H1 (cell line): ENCODE results near the gene AKIRIN1. TPM values are rescaled to one million over a fixed set of nuclear protein-coding genes. Genes with fewer than 3 reads are reported as not detected.
"Not testable (repeated sequence)": the region's sequence is repeated elsewhere in the genome, so short reads cannot be mapped to it uniquely, and the experiment has no call there.

Experiments
- CTCF ChIA-PET: fragments of 300-600 bp; sonication (Branson Sonifier 250); formaldehyde crosslinking; loops from one replicate; lab custom pipeline; 2021; ENCODE audit not compliant: partially characterized antibody; lab: Charles Lee
- POLR2A ChIA-PET: fragments of 300-600 bp; sonication (Branson Sonifier 250); formaldehyde crosslinking; loops from one replicate; lab custom pipeline; 2021; ENCODE audit warnings: inconsistent platforms; ENCODE audit not compliant: partially characterized antibody; lab: Charles Lee
- DNase-seq, 2 experiments: peaks; one replicate each; pipeline versions ENCODE4 v3.0.0 to v3.0.0-alpha.2; 2010 to 2022; ENCODE audit warnings: low spot score in 2 of 2, low read depth in 1 of 2, mixed read lengths in 1 of 2
- FAIRE-seq: peaks from 2 replicates; lab custom pipeline; 2011; peaks lifted over from hg19 to GRCh38; lab: Jason Lieb, UNC
- H2AFZ ChIP-seq: 2 replicates; pipeline ENCODE4 v1.8.1; 2012; ENCODE audit warnings: low read length, inconsistent platforms
- H2AK5ac ChIP-seq: 2 replicates; pipeline ENCODE4 v1.6.1; 2013; ENCODE audit warnings: low read depth, low read length
- H2BK120ac ChIP-seq: replicated peaks from 2 replicates; pipeline ENCODE3; 2013; ENCODE audit warnings: low read depth, low read length, inconsistent platforms
- H2BK12ac ChIP-seq: 2 replicates; pipeline ENCODE4 v1.6.1; 2013; ENCODE audit warnings: low read depth, low read length
- H2BK15ac ChIP-seq: 2 replicates; pipeline ENCODE4 v1.6.1; 2013; ENCODE audit warnings: low read length
- H2BK20ac ChIP-seq: 2 replicates; pipeline ENCODE4 v1.6.1; 2013; ENCODE audit warnings: low read length
- H2BK5ac ChIP-seq: 2 replicates; pipeline ENCODE4 v1.6.1; 2013; ENCODE audit warnings: low read depth, low read length
- H3K14ac ChIP-seq: 2 replicates; pipeline ENCODE4 v1.6.1; 2013; ENCODE audit warnings: inconsistent platforms; ENCODE audit not compliant: insufficient read length
- H3K18ac ChIP-seq: 2 replicates; pipeline ENCODE4 v1.6.1; 2013; ENCODE audit warnings: low read length; ENCODE audit errors: extremely low read depth
- H3K23ac ChIP-seq: 2 replicates; pipeline ENCODE4 v1.6.1; 2013; ENCODE audit warnings: inconsistent platforms; ENCODE audit not compliant: insufficient read length
- H3K23me2 ChIP-seq: 2 replicates; pipeline ENCODE4 v1.6.1; 2013; ENCODE audit warnings: low read depth, low read length
- H3K27ac ChIP-seq: 2 replicates; pipeline ENCODE4 v1.6.1; 2011; ENCODE audit warnings: low read depth, low read length, inconsistent platforms
- H3K27me3 ChIP-seq, 4 experiments: replicated peaks in 1 of 4; 1 replicate in 1 of 4; 2 replicates in 3 of 4; pipeline versions ENCODE4 v1.6.1 to v1.8.1; 2011 to 2013; ENCODE audit warnings: low read length in 3 of 4, mild to moderate bottlenecking in 3 of 4, inconsistent platforms in 2 of 4, mixed read lengths in 2 of 4, moderate library complexity in 1 of 4; ENCODE audit not compliant: control insufficient read depth in 3 of 4, insufficient read depth in 3 of 4; ENCODE audit errors: extremely low read depth in 1 of 4
- H3K36me3 ChIP-seq, 4 experiments: 2 replicates each; pipeline versions ENCODE4 v1.6.1 to v1.8.1; 2011 to 2013; ENCODE audit warnings: mild to moderate bottlenecking in 4 of 4, low read length in 3 of 4, moderate library complexity in 2 of 4, control low read depth in 1 of 4, inconsistent platforms in 1 of 4; ENCODE audit not compliant: insufficient read depth in 4 of 4, control insufficient read depth in 2 of 4
- H3K4ac ChIP-seq: replicated peaks from 2 replicates; pipeline ENCODE3; 2013; ENCODE audit warnings: low read length, low read depth, mixed read lengths, inconsistent platforms; ENCODE audit not compliant: insufficient read length
- H3K4me1 ChIP-seq, 4 experiments: replicated peaks in 1 of 4; 1 replicate in 1 of 4; 2 replicates in 3 of 4; pipeline versions ENCODE4 v1.6.1 to v1.8.1; 2011 to 2013; ENCODE audit warnings: low read length in 3 of 4, inconsistent platforms in 2 of 4, mixed read lengths in 1 of 4; ENCODE audit not compliant: insufficient read depth in 4 of 4, control insufficient read depth in 3 of 4
- H3K4me2 ChIP-seq, 2 experiments: 2 replicates each; pipeline versions ENCODE4 v1.6.1 to v1.8.1; 2011 to 2013; ENCODE audit warnings: low read depth in 2 of 2, low read length in 2 of 2, control low read depth in 1 of 2, inconsistent platforms in 1 of 2, mild to moderate bottlenecking in 1 of 2; ENCODE audit not compliant: insufficient read depth in 1 of 2
- H3K4me3 ChIP-seq, 4 experiments: fragments of 200-600, 300-600 bp in 1 of 4; sonication (generic), shearing (Covaris generic), sonication (Bioruptor Twin) in 1 of 4; 2 replicates each; pipeline versions ENCODE4 v1.5.1 to v1.8.1; 2011 to 2016; ENCODE audit warnings: low read length in 4 of 4, low read depth in 3 of 4, control low read depth in 2 of 4, inconsistent platforms in 2 of 4, mild to moderate bottlenecking in 2 of 4, mixed read lengths in 1 of 4, moderate library complexity in 1 of 4; ENCODE audit not compliant: insufficient read depth in 2 of 4; ENCODE audit errors: extremely low read depth in 1 of 4
- H3K56ac ChIP-seq: replicated peaks from 2 replicates; pipeline ENCODE3; 2013; ENCODE audit warnings: low read depth, mild to moderate bottlenecking, mixed read lengths, low read length, inconsistent platforms; ENCODE audit not compliant: insufficient read length
- H3K79me1 ChIP-seq: 2 replicates; pipeline ENCODE4 v1.6.1; 2013; ENCODE audit warnings: low read depth, low read length, control low read depth
- H3K79me2 ChIP-seq, 2 experiments: 2 replicates each; pipeline versions ENCODE4 v1.6.1 to v1.8.1; 2012 to 2013; ENCODE audit warnings: low read length in 2 of 2, mild to moderate bottlenecking in 2 of 2, inconsistent platforms in 1 of 2; ENCODE audit not compliant: insufficient read depth in 2 of 2, control insufficient read depth in 1 of 2
- H3K9ac ChIP-seq, 4 experiments: replicated peaks in 1 of 4; 1 replicate in 1 of 4; 2 replicates in 3 of 4; pipeline versions ENCODE4 v1.6.1 to v1.8.1; 2011 to 2013; ENCODE audit warnings: low read depth in 3 of 4, low read length in 3 of 4, control low read depth in 2 of 4, mild to moderate bottlenecking in 2 of 4, moderate library complexity in 2 of 4, inconsistent platforms in 1 of 4; ENCODE audit errors: extremely low read depth in 1 of 4
- H3K9me3 ChIP-seq, 2 experiments: 2 replicates each; pipeline versions ENCODE4 v1.6.1 to v1.8.1; 2012 to 2013; ENCODE audit warnings: mild to moderate bottlenecking in 2 of 2, moderate library complexity in 2 of 2, control low read depth in 1 of 2, inconsistent platforms in 1 of 2, low read depth in 1 of 2, low read length in 1 of 2, mixed read lengths in 1 of 2; ENCODE audit not compliant: insufficient read depth in 2 of 2
- H4K20me1 ChIP-seq, 2 experiments: replicated peaks in 1 of 2; 2 replicates each; pipeline versions ENCODE3 to v1.8.1; 2011 to 2013; ENCODE audit warnings: inconsistent platforms in 2 of 2, low read length in 2 of 2, mild to moderate bottlenecking in 1 of 2; ENCODE audit not compliant: insufficient read depth in 2 of 2, control insufficient read depth in 1 of 2
- H4K5ac ChIP-seq: 2 replicates; pipeline ENCODE4 v1.6.1; 2013; ENCODE audit warnings: low read length, low read depth, mixed read lengths, inconsistent platforms; ENCODE audit not compliant: insufficient read length
- H4K8ac ChIP-seq: 2 replicates; pipeline ENCODE4 v1.8.0; 2013; ENCODE audit warnings: mild to moderate bottlenecking, moderate library complexity, low read length, inconsistent platforms; ENCODE audit not compliant: insufficient read depth; ENCODE audit errors: extremely low read depth
- H4K91ac ChIP-seq: replicated peaks from 2 replicates; pipeline ENCODE3; 2013; ENCODE audit warnings: low read length, mixed read lengths, inconsistent platforms; ENCODE audit not compliant: insufficient read length
- RAD21 ChIP-seq, 2 experiments: IDR thresholded peaks in 1 of 2; conservative IDR thresholded peaks in 1 of 2; 2 replicates each; pipeline ENCODE4 v1.6.1; 2011; ENCODE audit warnings: low read depth in 2 of 2, low read length in 2 of 2, improper control_type of control experiment in 1 of 2, inconsistent platforms in 1 of 2, mild to moderate bottlenecking in 1 of 2, moderate library complexity in 1 of 2
- WGBS, 2 experiments: shearing (Covaris generic) in 1 of 2; methylation state at CpG; one replicate each; pipeline versions ENCODE4 v1.1.6 to v1.1.7; 2013 to 2015; ENCODE audit warnings: low lambda C conversion rate in 2 of 2, mixed read lengths in 2 of 2, inconsistent platforms in 1 of 2, low coverage in 1 of 2, missing lambda C conversion rate in 1 of 2; ENCODE audit not compliant: insufficient replicate concordance in 2 of 2, insufficient coverage in 1 of 2, insufficient read length in 1 of 2; ENCODE audit errors: extremely low coverage in 1 of 2, missing lambda C conversion rate in 1 of 2; 5-methylcytosine and 5-hydroxymethylcytosine counted together
- polyA plus RNA-seq, 7 experiments: library from polyadenylated mRNA; depleted of rRNA in 3 of 7; stranded (reverse) in 5 of 7; unstranded in 2 of 7; fragments of >200 nt in 5 of 7; fragments of 200-250 nt in 2 of 7; gene quantifications; 1 replicate in 5 of 7; 2 replicates in 1 of 7; 4 replicates in 1 of 7; pipeline versions ENCODE4 v1.2.1 to v1.2.3, GENCODE V29; 2011 to 2013; ENCODE audit warnings: missing spikeins in 2 of 7, mixed read lengths in 2 of 7
- total RNA-seq: library from RNA; stranded (reverse); fragmentation: NEBNext Ultra II Directional; extraction: Animal tissue kit (Norgen Biotek cat#: 25700); gene quantifications from 2 replicates; pipeline ENCODE4 v1.2.1, GENCODE V29; 2021

The AKIRIN1 gene
- total and polyA plus RNA-seq, 2 of the 8 experiments (the other 6 are each of a cell fraction or from before 2014, with no cell fraction given), result 148 to 236 TPM

- TF ChIP-seq RAD21 (IDR thresholded peaks at IDR 0.05 in 1 of 2, conservative IDR thresholded peaks at IDR 0.05 in 1 of 2; ENCODE audit: low read depth in 2 of 2, low read length in 2 of 2), result peak; percentile 63 to 72
- TF ChIP-seq, all 59 proteins: peak for 3
Observed at GRCh38 chr1:38964140-38964548, 26.9 kb upstream of the AKIRIN1 start (continued).

- 77% methylated on average over 6 of the region's 6 CpGs; no CpG with 5 or more reads in 1 of the 2 experiments for WGBS, 2 experiments
- H3K4me2 ChIP-seq, H3K4me3 ChIP-seq, H2BK15ac ChIP-seq, DNase-seq, H2BK5ac ChIP-seq, H3K14ac ChIP-seq, H3K9ac ChIP-seq, FAIRE-seq, H2AK5ac ChIP-seq, H3K23ac ChIP-seq, H3K23me2 ChIP-seq, H3K4me1 ChIP-seq, H3K79me2 ChIP-seq, H3K18ac ChIP-seq, H4K91ac ChIP-seq, H3K9me3 ChIP-seq, H3K79me1 ChIP-seq, H2BK20ac ChIP-seq, H2AFZ ChIP-seq, H2BK12ac ChIP-seq, H4K20me1 ChIP-seq, H3K56ac ChIP-seq, H4K5ac ChIP-seq, H3K27ac ChIP-seq, H3K4ac ChIP-seq, H3K27me3 ChIP-seq, H3K36me3 ChIP-seq, H4K8ac ChIP-seq, H2BK120ac ChIP-seq: not testable (repeated sequence)
- ChIA-PET POLR2A (interaction anchor here (1.0 kb wide), 1 partner anchor 23 kb away, joined by 3 read pairs; no protein-coding TSS in a partner anchor), CTCF (interaction anchor here (1.5 kb wide), 1 partner anchor 9 kb away, joined by 4 read pairs; no protein-coding TSS in a partner anchor)
Observed at GRCh38 chr1:38973145-38973544, 17.9 kb upstream of the AKIRIN1 start.
